GM18519 (cell line): ENCODE data around the gene CUX1.
"Not testable (repeated sequence)": the region's sequence is repeated elsewhere in the genome, so short reads cannot be mapped to it uniquely, and the experiment has no call there.

Experiments
- ATAC-seq: cut with Tn5 transposase; IDR thresholded peaks from one replicate; pipeline ENCODE4 v1.9.1; 2021; ENCODE audit warnings: mild to moderate bottlenecking, moderate library complexity; ENCODE audit not compliant: unreplicated experiment, low FRiP score

The CUX1 gene

GRCh38 chr7:102220229-102220850 lies 402.9 kb downstream of the CUX1 start:
- no peak for ATAC-seq

- ATAC-seq: no peak
Measured at GRCh38 chr7:102220960-102221800, 403.8 kb downstream of the CUX1 start.

- ATAC-seq: no peak
Measured at GRCh38 chr7:102221961-102222360, 404.5 kb downstream of the CUX1 start.

GRCh38 chr7:102222445-102222844 lies 405.0 kb downstream of the CUX1 start:
- no peak for ATAC-seq

DNA sequence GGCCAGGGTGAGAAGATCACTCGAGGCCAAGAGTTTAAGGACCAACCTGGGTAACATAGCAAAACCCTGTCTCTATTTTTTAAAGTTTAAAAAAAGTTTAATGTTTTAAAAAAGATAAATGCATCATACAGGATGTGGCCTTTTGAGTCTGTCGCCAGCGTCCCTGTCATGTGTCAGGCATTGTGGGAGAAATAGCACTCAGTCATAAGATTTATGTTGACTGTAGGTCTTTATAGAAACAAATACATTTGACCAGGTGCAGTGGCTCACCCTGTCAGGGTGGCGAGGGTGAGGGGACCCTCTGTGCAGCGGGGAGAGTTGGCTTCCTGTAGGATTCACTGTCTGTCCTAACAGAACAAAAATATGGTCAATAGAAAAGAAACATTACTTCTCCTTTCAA lies 405.8 kb downstream of the CUX1 start:
- no peak for ATAC-seq

DNA sequence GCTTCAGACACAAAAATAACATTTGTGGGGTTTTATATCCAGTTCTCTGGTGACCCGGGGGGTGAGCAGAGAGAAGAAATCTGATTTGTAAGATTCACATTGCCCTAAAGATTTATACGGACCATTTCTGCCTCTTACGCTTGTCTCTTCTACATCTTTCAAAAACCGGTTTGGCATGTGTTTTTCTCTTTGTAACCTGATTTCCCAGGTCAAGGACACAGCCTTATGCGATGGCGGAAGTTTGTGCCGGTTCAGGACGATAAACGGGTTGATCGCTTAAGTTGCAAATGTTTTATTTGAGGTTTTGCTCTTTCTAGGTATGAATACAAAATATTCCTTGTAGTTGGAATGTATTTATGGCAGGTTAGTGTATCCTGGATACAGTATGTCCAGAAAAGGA lies 407.6 kb downstream of the CUX1 start:
- no peak for ATAC-seq

DNA sequence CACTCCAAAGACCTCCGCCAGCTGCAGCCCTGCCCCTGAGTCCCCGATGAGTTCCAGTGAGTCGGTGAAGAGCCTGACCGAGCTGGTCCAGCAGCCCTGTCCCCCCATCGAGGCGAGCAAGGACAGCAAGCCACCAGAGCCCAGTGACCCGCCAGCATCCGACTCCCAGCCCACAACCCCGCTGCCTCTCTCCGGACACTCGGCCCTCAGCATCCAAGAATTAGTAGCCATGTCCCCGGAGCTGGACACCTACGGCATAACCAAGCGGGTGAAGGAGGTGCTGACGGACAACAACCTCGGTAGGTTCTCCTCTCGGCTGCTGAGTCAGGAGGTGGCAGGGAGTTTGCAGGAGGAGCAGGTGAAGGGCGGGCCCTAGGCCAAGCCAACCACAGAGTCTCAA lies 409.9 kb downstream of the CUX1 start:
- no peak for ATAC-seq

- ATAC-seq: no peak
Measured at GRCh38 chr7:102228935-102229334, 411.5 kb downstream of the CUX1 start.

GRCh38 chr7:102230162-102230561 lies 412.7 kb downstream of the CUX1 start:
- ATAC-seq: not testable (repeated sequence)

- no peak for ATAC-seq
Measured at GRCh38 chr7:102230593-102230992, 413.2 kb downstream of the CUX1 start.

- no peak for ATAC-seq
Measured at GRCh38 chr7:102232611-102233286, 415.3 kb downstream of the CUX1 start.

- ATAC-seq: no peak
Measured at GRCh38 chr7:102234131-102234530, 416.7 kb downstream of the CUX1 start.

DNA sequence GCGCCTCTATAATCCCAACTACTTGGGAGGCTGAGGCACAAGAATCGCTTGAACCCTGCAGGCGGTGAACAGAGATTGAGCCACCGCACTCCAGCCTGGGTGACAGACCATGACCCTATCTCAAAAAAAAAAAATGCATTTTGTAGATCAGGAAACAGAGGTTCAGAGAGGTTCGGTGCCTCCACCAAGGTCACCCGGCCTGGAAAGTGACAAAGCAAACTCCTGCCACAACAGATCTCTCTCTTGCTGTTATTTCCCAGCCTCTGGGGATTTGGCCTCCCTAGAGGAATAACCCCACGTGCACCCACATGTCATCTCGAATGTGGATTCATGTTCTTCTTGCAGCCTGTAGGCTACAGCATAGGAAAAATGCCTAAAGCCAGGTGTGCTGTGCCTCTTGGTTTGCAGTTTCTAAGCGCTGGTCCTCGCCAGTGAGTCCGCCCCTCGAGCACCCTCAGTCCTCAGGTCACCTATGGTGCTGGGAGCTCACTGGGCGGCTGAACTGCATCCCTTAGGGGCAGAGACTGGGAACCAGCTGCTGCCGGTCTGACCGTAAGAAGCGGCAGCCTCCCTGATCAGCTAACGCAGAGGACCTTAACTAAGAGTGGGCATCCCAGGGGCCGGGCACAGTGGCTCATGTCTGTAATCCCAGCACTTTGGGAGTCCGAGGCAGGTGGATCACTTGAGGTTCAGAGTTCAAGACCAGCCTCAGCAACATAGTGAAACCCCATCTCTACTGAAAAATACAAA lies 417.6 kb downstream of the CUX1 start:
- no peak for ATAC-seq

- ATAC-seq: no peak
Measured at GRCh38 chr7:102236102-102236501, 418.7 kb downstream of the CUX1 start.

DNA sequence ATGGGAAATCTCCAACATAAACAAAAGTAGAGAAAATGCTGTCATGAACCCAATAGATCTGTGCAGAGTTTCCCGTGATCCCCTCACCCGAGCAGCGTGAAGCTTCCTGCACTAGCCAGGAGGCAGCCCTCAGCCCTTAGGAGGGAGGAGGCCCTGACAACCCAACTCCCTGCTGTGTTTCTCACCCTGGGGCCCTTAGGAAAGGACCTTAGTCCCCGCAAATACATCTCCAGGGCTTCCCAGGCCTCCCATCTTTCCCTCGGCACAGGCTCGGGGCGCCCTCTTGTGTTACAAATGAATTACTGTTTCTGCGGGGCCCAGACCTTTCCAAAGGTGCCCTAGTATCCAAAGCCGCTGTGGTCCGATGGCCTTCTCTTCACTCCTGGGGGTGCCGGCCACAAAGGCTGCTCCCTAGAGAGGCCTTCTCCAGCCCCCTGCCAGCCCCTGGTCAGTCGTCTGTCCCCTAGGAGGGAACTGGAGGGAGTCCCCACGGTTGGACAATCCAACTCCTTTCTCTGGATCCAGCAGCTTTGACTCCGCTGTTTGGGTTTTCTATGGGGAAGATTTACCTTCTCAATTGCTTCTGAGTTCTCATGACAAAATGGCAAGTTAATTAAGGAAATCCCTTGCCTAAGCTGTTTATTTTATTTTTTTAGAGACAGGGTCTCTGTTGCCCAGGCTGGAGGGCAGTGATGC lies 419.3 kb downstream of the CUX1 start:
- ATAC-seq: no peak

GRCh38 chr7:102239206-102239820 lies 421.9 kb downstream of the CUX1 start:
- ATAC-seq: no peak

DNA sequence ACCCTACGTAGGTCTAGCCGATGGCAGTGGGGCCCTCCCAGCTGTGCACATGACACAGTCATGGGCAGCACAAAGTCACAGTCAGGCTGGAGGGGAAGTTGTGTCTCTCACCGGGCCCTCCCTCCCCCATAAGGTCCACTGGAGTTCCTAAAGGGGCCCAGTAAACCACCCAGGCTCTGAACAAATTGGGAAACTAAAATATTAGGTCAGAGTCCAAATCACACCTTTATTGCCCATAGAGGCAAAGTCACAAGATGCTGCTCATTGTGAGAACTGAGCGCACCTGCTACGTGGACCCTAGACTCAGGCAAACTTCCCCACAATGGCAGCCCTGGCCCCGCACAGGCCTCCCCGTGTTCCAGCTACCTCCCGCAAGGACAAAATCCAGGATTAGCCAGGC lies 424.0 kb downstream of the CUX1 start:
- no peak for ATAC-seq

DNA sequence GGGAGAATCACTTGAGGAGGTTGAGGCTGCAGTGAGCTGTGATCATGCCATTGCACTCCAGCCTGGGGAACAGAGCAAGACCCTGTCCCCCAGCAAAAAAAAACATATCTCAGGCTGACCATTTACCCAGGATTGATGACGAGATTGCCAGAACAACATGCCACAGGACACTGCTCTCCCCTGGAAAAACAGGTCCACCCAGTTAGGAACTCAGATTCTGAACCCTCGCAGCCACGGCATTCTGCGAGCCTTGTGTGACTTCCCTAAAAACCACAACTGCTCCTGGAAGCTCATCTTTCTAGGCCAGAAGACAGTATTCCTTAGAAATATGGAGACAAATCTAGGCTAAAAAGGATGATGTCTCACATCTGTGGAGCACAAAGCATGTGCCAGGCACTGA lies 427.2 kb downstream of the CUX1 start:
- no peak for ATAC-seq

DNA sequence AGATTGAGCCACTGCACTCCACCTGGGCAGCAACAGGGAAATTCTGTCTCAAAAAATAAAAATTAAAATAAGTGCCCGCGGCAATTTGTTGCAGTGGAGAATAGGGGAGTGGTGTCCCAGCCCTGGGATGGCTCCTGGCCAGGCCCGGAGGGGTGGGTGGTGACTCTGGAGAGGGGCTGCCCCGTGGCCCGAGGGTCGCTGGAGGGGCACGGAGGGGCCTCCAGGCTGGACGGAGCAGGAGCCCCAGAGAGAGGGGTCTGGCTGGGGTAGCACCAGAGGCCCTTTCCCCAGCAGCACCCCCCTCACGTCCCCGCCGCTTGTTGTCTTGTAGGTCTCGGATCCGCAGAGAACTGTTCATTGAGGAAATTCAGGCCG lies 430.6 kb downstream of the CUX1 start:
- ATAC-seq: no peak
